Activated gamma-delta T cell (primary cell): ENCODE results near the gene TPRG1L.

ENCODE experiments used
- DNase-seq: peaks from one replicate; lab custom pipeline; 2025; lab: John Stamatoyannopoulos, UW

TPRG1L gene

DNA sequence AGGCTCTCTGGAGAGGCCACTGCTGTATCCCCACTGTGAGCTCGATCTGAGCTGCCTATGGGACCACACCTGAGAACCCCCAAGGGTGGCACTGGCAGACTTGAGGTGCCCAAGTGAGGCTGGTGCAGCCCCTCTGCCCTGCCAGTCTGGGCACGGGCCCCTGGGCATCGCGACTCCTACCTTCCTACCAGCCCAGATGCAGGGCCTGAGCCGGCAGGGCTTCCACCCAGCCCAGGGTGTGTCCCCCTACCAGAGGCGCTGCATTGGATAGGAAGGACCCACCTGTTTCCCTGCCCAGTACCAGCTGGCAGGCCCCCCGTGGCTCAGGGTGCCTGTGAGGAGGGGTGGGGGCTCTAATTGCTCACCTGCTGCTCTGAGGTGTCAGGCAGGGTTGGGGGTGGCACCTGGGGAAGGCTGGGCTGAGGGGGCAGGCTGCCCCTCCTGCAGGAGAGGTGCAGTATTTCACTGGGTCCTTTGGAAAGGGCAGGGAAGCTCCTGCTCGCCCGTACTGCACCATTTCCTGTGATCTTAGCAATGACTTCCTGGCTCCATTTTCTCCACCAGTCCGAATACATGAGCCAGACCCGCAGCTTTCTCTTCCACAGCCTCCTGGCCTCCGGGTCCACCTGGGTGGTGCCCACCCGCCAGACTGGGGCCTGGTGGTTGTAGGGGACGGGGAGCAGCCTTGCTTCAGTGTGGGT, 39.3 kb downstream of the TPRG1L start:
- DNase-seq = no peak

DNA sequence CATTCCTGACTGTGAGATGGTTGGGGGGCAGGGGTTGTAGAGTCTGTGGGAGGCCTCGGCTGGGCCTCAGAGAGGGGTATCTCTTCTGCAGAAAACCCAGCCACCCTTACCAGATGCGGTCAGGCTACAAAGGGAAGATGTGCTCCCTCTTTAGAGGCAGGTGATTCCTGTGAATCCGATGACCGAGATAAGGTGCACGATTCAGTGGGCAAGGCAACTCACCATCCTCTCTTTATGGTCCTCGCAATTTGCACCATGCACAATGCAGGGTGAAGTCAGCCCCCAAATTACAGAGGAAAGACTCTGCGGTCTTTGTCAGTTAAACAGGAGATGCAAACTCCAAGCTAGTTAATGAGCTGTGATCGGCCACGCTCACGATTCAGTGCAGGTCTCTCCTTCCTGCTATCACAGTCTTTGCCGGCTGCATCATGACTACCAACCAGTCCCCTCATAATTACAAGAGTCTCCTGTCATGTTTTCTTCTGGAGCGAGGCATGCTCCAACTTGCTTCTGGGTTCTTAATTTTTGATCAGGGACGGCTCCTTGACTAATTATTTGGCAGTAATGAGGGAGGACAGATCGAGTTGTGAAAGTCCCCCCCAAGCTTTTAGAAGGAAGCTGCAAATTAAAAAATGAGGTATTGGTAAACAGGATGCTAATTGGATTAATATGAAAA, 40.0 kb downstream of the TPRG1L start:
- no peak for DNase-seq

DNA sequence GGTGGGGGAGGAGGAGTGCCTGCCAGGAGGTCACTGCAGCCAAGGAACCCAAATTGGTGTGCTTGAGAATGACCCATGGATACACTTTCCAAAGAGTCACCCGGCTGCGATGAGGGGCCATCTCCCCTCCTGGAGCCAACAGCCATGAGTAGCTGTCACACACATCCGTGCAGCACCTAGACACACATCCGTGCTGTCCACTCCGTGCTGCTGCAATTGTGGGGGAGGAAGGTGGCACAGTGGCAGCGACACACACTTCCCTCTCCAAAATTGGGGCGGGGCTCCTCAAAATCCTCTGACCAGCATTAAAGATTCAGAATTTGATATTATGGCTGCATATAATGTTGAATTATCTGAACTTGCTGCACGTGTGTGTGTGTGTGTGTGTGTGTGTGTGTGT, 43.3 kb downstream of the TPRG1L start:
- no peak for DNase-seq

DNA sequence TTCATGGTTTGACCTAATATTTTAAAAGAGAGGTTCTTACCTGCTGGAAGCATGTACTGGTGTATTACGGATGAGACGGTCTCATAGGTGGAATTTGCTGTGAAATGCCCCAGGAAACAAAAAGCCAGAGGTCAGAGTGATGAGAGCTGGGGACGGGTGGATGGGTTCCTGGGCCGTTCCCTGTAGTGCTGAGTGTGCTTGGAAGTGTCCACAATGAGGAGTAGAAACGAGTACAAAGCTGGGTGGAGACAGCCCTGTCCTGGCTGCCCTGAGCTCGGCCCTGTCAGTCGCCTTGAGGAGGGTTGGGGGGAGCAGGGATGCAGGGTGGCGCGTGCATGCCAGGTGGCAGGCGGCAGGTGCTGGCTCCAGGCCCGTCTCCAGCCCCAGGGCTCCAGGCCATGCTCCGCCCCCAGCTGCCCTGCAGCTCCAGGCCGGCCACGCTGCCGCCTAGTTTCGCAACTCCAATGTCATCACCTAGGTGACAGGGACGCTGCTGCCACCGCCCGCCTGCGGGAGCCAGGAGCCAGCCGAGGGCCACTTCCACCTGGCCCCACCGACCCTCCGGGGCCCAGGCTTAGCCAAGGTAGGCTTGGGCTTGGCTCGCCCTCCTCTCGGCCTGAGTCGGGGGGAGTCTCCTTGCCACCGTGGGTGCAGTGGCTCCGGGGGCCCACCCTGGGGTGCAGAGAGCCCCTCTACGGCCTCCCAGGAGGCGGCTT, 43.9 kb downstream of the TPRG1L start:
- no peak for DNase-seq

- DNase-seq = no peak
These were observed 44.6 kb downstream of the TPRG1L start for GRCh38 chr1:3669421-3669821.

- DNase-seq = no peak
These were observed 45.2 kb downstream of the TPRG1L start for GRCh38 chr1:3669971-3670431.

DNA sequence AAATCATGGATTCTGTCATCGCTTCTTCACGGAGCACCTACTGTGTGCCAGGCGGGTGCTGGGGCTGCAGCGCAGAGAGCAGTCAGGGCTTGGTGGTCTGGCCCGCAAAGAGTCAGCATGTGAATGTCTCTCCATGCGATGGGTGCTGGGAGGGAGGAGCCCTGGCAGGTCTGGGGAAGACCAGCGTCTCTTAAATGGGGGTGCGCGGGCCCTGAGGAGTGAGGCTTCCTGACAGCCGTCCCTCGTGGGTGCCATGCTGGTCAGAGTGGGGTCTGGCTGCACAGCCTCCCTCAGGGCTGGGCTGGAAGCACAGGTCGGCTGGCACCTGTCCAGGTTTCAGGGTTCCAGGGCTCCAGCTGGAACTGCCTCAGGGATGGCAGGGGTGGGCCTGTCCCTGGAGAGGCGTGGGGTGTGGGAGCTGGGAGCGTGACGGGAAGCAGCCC, 46.0 kb downstream of the TPRG1L start:
- no peak for DNase-seq

- DNase-seq = no peak
These were observed 46.8 kb downstream of the TPRG1L start for GRCh38 chr1:3671371-3672180.

GRCh38 chr1:3672231-3672970, 47.6 kb downstream of the TPRG1L start:
- DNase-seq = no peak

DNA sequence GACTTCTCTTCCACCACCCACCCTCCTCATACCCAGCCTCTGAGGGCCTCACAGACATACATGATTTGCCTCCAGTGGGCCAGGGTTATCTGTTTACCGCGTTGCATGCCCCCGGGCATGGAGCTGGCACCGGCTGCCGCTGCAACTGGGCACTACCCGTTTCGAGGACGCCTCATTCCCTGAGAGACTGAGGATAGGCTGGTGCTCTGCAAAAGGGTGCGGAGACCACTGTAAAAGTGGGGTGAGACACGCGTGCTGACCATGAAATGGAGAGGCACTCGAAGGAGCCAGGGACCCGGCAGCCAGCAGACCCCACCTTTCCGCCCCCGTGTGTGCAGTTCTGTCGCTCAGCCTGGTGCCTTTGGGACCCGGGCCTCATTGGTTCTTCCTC, 48.2 kb downstream of the TPRG1L start:
- no peak for DNase-seq

DNA sequence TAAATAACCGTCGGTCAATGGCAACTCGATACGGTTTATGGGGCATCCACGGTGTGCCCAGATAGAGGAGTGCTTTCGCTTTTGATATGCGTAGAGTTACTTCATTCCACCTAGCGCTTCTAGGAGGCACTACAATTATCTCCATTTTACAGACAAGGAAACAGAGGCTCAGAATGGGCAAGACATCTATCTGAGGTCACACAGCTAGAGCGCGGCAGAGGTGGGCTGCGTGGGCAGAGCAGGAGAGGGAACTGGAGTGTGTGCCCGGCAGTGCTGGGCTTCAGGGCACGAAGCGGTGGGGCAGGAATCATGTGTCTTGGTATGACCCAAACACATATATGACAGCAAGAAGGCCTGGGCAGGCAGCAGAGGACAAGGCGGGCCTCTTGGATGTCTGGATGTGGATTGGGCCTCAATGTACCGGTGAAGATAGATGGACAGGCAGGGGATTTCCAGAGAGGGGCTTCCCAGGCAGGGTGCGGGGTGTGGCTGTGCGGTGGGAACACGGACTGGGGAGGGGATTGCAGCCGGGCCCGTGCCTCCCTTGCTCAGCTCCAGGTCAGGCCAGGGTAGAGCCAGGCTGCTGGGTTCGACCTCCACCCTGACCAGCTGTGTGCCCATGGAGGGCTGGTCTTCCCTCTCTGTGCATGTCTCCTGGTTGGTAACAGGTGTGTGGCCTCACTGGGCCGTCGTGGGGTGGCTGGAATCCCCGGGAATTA, 48.7 kb downstream of the TPRG1L start:
- no peak for DNase-seq

DNA sequence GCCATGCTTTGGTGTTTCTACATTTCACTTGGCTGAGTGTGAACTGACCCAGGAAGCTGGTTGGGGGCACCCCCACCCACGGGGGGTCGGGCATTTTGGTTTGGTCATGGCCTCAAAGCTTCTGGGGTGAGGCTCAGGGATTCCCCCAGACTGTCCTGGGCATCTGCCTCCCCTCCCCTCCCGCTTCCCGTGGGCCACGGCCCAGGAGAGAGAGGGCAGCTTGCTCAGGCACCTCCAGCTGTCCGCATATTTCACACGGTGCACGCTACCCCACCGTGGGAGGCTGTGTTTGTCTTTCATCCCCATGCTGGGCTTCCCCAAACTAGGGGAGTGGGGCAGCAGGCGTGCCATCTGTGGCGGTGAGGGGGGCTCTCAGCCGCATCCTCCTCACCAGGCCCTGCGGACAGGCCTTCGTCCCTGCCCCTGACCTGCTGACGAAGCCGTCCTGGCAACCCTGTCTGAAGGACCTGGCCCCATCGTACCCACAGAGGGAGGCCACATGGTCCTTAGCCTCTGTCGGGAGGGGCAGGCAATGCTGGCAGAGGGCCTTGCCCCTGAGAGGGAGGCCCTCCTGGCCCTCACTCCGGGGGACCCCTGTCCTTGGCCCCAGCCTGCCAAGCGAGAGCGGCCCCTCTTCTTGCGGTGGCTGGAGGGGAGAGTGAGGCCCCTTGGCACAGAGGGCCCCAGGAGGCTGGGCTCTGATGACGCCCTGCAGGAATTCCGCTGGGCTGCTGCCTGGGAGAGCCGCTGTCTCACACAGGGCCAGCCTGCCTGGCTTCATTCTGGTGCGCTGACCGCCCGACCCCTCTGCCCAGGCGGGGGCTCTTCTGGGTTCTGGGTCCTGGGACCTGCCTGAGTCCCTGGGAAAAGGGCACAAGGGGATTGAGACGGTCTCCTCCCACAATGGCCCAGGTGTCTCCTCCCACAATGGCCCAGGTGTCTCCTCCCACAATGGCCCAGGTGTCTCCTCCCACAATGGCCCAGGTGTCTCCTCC, 49.6 kb downstream of the TPRG1L start:
- no peak for DNase-seq

- no peak for DNase-seq
These were observed 50.6 kb downstream of the TPRG1L start for GRCh38 chr1:3675436-3675835.

DNA sequence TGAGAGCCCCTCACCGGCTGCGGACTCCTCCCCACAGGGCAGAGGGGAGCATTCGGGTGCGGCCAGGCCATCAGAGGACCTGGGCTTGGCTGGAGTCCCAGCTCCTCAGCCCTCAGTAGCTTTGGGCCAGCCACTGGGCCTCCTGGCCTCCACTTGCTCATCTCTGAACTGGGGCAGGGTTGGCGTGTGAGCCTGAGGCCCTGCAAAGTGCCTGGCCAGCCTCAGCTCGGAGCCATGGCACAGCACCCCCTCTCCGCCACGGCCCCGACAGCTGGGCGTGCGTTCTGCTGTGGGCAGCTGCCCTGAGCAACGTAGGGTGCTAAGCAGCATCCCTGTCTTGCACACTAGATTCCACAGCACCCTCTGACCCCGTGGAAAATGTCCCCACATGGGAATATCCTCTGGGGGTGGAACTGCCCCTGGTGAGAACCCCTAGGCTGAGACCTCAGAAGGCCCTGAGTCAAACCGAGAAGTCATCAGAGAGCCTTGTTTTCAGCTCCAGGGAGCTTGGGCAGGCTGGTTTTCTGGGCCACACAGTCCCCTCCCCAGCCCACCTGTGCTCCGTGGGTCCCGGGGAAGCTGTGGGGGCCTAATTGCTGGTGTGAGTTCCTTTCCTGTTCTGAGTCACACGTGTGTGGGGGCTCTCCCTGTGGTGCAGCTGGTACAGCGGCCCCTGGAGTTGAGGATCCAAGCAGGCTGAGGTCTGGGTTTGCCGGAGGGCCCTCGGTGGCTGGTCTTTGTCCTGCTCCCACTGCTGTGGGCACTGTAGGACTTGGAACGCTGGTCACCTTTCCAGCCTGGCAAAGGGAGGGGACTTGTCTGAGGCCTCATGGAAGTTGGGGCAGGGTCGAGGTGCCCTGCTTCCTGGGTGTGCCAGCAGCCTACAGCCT, 52.0 kb downstream of the TPRG1L start:
- DNase-seq = no peak

DNA sequence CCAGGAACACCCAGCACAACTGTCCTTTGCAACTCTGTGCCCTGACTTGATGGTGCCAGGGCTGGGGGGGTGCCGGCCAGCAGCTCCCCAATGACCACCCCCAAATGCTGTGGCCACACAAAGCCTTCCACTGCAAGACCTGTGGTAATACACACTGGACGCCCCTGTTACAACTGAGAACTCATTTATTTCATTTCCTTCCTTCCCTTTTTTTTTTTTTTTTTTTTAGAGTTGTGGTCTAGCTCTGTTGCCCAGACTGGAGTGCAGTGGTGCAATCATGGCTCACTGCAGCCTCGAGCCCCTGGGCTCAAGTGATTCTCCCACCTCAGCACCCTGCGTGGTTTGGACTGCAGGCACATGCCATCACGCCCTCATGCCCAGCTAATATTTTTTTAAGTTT, 52.7 kb downstream of the TPRG1L start:
- no peak for DNase-seq

DNA sequence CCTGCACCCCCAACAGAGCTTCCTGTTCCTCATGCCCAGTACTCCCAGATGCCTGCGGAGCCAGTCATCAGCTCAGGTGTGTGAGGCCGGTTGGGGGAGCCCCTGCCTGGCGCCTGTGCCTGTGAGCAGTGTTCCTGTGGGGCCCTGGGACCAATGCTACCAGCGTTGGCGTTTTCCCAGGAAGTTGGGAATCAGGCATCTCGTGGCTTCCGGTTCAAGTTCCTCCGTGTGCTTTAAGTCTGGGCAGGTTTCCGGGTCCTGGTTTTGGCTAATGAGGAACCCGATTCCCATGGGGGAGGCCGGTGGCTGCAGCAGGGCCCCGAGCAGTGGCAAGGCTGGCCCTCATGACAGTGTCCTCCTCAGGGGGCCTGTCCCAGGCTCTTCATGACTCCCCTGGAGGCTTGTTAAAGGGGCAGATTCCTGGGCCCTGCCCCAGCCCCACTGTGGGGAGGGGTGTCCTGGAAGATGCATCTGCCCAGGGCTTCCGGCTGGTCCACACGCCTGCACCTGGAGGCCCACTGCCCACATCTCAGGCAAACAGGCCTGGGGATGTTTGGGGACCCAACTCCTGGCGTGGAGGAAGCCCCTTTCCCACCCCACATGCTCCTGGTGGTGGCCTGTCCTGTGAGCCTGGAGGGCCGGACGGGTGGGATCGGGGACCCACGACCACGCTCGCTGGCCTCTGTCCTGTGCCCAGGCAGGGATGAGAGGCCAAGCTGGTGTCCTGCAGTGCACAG, 53.7 kb downstream of the TPRG1L start:
- DNase-seq = no peak

DNA sequence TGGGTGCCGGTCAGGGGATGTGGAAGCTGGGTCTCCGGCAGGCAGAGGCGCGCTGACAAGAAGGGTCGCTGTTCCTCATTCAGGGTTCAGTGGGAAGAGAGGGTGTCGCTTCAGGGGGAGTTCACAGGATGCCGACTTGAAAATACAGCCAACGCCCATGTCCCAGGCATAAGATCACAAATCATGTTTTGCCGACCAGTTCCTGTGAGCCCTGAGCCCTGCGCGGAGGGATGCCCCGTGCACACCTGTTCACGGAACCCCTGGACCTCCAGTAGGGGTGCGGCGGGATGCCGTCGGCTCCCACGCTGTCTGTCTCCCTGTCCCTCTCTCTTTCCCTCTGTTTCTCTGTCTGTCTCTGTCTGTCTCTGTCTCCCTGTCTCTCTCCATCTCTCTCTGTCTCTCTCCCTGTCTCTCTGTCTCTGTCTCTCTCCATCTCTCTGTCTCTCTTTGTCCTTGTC, 54.3 kb downstream of the TPRG1L start:
- DNase-seq = no peak
